Vagina (tissue), 2 donors: ENCODE results near the gene SLC15A4. TPM values are rescaled to one million over a fixed set of nuclear protein-coding genes. Genes with fewer than 3 reads are reported as not detected.

Experiments
- DNase-seq, 2 donors: peaks; one replicate each; pipeline ENCODE4 v3.0.0-alpha.2; 2017; ENCODE audit errors: extremely low spot score in 2 of 2
- H3K27ac ChIP-seq: fragments of 200-600 bp; sonication (generic); one replicate; pipeline ENCODE4 v1.5.1; 2019
- H3K27me3 ChIP-seq: fragments of 200-600 bp; sonication (generic); one replicate; pipeline ENCODE4 v1.5.1; 2019
- H3K36me3 ChIP-seq, 2 donors: fragments of 200-600 bp; sonication (generic); one replicate each; pipeline ENCODE4 v1.5.1; 2017 to 2019
- H3K4me1 ChIP-seq: fragments of 200-600 bp; sonication (generic); one replicate; pipeline ENCODE4 v1.5.1; 2019
- H3K4me3 ChIP-seq, 2 donors: fragments of 200-600 bp; sonication (generic); 1 replicate in 1 of 2; 2 replicates in 1 of 2; pipeline ENCODE4 v1.5.1; 2016 to 2019
- H3K9me3 ChIP-seq: fragments of 200-600 bp; sonication (generic); one replicate; pipeline ENCODE4 v1.5.1; 2019
- CTCF ChIP-seq, 3 experiments: fragments of 450-650 bp in 2 of 3; fragments of 200-600 bp in 1 of 3; sonication (generic) in 1 of 3; IDR thresholded peaks; one replicate each; pipeline ENCODE4 v1.5.1; 2017 to 2019; ENCODE audit warnings: antibody characterized with exemption in 3 of 3, mild to moderate bottlenecking in 2 of 3, moderate library complexity in 2 of 3
- POLR2A ChIP-seq, 2 donors: fragments of 450-650 bp; IDR thresholded peaks; one replicate each; pipeline ENCODE4 v1.6.1; 2017; ENCODE audit warnings: antibody characterized with exemption in 2 of 2, mild to moderate bottlenecking in 2 of 2, moderate library complexity in 2 of 2
- POLR2AphosphoS5 ChIP-seq, 2 donors: sonication (generic); formaldehyde crosslinking; IDR thresholded peaks; one replicate each; pipeline ENCODE4 v1.9.0; 2017; ENCODE audit warnings: antibody characterized with exemption in 2 of 2, mild to moderate bottlenecking in 2 of 2, low read depth in 1 of 2; ENCODE audit not compliant: insufficient read depth in 1 of 2
- intact Hi-C: fragments of 100-400 bp; cut with DNase I; formaldehyde crosslinking; loops from one replicate; pipeline ENCODE4 v1.15.1; 2023
- total RNA-seq: library from RNA; depleted of rRNA; stranded (reverse); fragments of >200 nt; gene quantifications from one replicate; pipeline ENCODE4 v1.2.3, GENCODE V29; 2016

The SLC15A4 gene
- total RNA-seq, 1 donor from 2014 or later: 36.1 TPM

GRCh38 chr12:128786741-128787391, 36.9 kb downstream of the SLC15A4 start:
- DNase-seq: no peak

GRCh38 chr12:128784030-128784760, 39.6 kb downstream of the SLC15A4 start:
- no peaks in the 10 kb centered on the region for H3K27me3 ChIP-seq
- no peaks in the 10 kb centered on the region for H3K9me3 ChIP-seq
- no peak overlapping the region for H3K27ac ChIP-seq
- H3K36me3 ChIP-seq: no peaks in the 10 kb centered on the region
- intact Hi-C loops: no loop called here
- peaks cover 6% of the 10 kb centered on the region for H3K4me1 ChIP-seq
- TF ChIP-seq CTCF (IDR thresholded peaks at IDR 0.05) (no peak), POLR2AphosphoS5 (IDR thresholded peaks at IDR 0.05; ENCODE audit: insufficient read depth in 1 of 2, low read depth in 1 of 2) (no peak), POLR2A (IDR thresholded peaks at IDR 0.05) (no peak)
- DNase-seq: no peak
- no peak overlapping the region for H3K4me3 ChIP-seq

More at GRCh38 chr12:128786741-128787391, 36.9 kb downstream of the SLC15A4 start:
- no peaks in the 10 kb centered on the region for H3K27me3 ChIP-seq
- no peak overlapping the region for H3K4me3 ChIP-seq
- TF ChIP-seq CTCF (IDR thresholded peaks at IDR 0.05) (no peak), POLR2AphosphoS5 (IDR thresholded peaks at IDR 0.05; ENCODE audit: insufficient read depth in 1 of 2, low read depth in 1 of 2) (no peak)
- H3K4me1 ChIP-seq: peaks cover 19% of the 10 kb centered on the region
- intact Hi-C loops: no loop called here
- H3K27ac ChIP-seq: no peak overlapping the region
- no peaks in the 10 kb centered on the region for H3K9me3 ChIP-seq
- H3K36me3 ChIP-seq: peaks cover 0 to under 1% of the 10 kb centered on the region in 2 donors

- H3K36me3 ChIP-seq: no peaks in the 10 kb centered on the region
- intact Hi-C loops: no loop called here
- TF ChIP-seq POLR2A (IDR thresholded peaks at IDR 0.05): no peak
- no peak for TF ChIP-seq CTCF (IDR thresholded peaks at IDR 0.05)
- no peak for TF ChIP-seq POLR2AphosphoS5 (IDR thresholded peaks at IDR 0.05; ENCODE audit: insufficient read depth in 1 of 2, low read depth in 1 of 2)
- H3K9me3 ChIP-seq: no peaks in the 10 kb centered on the region
- no peak overlapping the region for H3K4me3 ChIP-seq
- no peak overlapping the region for H3K27ac ChIP-seq
- DNase-seq: no peak
- H3K4me1 ChIP-seq: peaks cover 4% of the 10 kb centered on the region
- no peaks in the 10 kb centered on the region for H3K27me3 ChIP-seq
Observed at GRCh38 chr12:128783129-128783574, 40.6 kb downstream of the SLC15A4 start.

GRCh38 chr12:128779901-128780300, 43.9 kb downstream of the SLC15A4 start:
- H3K4me1 ChIP-seq: no peaks in the 10 kb centered on the region
- DNase-seq: no peak
- H3K36me3 ChIP-seq: no peaks in the 10 kb centered on the region
- H3K9me3 ChIP-seq: no peaks in the 10 kb centered on the region
- TF ChIP-seq CTCF (IDR thresholded peaks at IDR 0.05): no peak
- TF ChIP-seq POLR2AphosphoS5 (IDR thresholded peaks at IDR 0.05; ENCODE audit: insufficient read depth in 1 of 2, low read depth in 1 of 2): no peak
- no peak for TF ChIP-seq POLR2A (IDR thresholded peaks at IDR 0.05)
- H3K27ac ChIP-seq: no peak overlapping the region
- H3K27me3 ChIP-seq: no peaks in the 10 kb centered on the region
- no peak overlapping the region for H3K4me3 ChIP-seq
- intact Hi-C loops: no loop called here

- no peaks in the 10 kb centered on the region for H3K9me3 ChIP-seq
- H3K27me3 ChIP-seq: no peaks in the 10 kb centered on the region
- intact Hi-C loops: no loop called here
- no peak overlapping the region for H3K4me3 ChIP-seq
- H3K4me1 ChIP-seq: no peaks in the 10 kb centered on the region
- no peaks in the 10 kb centered on the region for H3K36me3 ChIP-seq
- no peak overlapping the region for H3K27ac ChIP-seq
- TF ChIP-seq POLR2A (IDR thresholded peaks at IDR 0.05) (no peak), POLR2AphosphoS5 (IDR thresholded peaks at IDR 0.05; ENCODE audit: insufficient read depth in 1 of 2, low read depth in 1 of 2) (no peak), CTCF (IDR thresholded peaks at IDR 0.05) (no peak)
- DNase-seq: no peak
Observed at GRCh38 chr12:128772249-128772648, 51.5 kb downstream of the SLC15A4 start.
